CD4-positive, alpha-beta T cell treated with Interleukin-6 at 100 ng/mL for 8 hours (primary cell): Measurements from ENCODE around the gene PXDN.

Experiments
- DNase-seq: peaks from one replicate; pipeline ENCODE4 v3.0.0-alpha.2; 2020; ENCODE audit warnings: mixed read lengths, low spot score

Gene PXDN

GRCh38 chr2:1755436-1756191 lies 11.3 kb upstream of the PXDN start:
- no peak for DNase-seq

- DNase-seq, result no peak
Measured at GRCh38 chr2:1754461-1755170, 10.3 kb upstream of the PXDN start.

GRCh38 chr2:1754046-1754445 lies 9.7 kb upstream of the PXDN start:
- DNase-seq, result no peak

- no peak for DNase-seq
Measured at GRCh38 chr2:1752751-1753150, 8.4 kb upstream of the PXDN start.

- DNase-seq, result no peak
Measured at GRCh38 chr2:1751767-1752725, 7.7 kb upstream of the PXDN start.

- no peak for DNase-seq
Measured at GRCh38 chr2:1750933-1751766, 6.8 kb upstream of the PXDN start.

GRCh38 chr2:1750270-1750932 lies 6.1 kb upstream of the PXDN start:
- no peak for DNase-seq

- DNase-seq, result no peak
Measured at GRCh38 chr2:1749489-1750119, 5.3 kb upstream of the PXDN start.

GRCh38 chr2:1748741-1749488 lies 4.6 kb upstream of the PXDN start:
- DNase-seq, result no peak

- no peak for DNase-seq
Measured at GRCh38 chr2:1748176-1748740, 3.9 kb upstream of the PXDN start.

- DNase-seq, result no peak
Measured at GRCh38 chr2:1747065-1747941, 3.0 kb upstream of the PXDN start.

- DNase-seq, result no peak
Measured at GRCh38 chr2:1746174-1747064, 2.1 kb upstream of the PXDN start.

- DNase-seq, result no peak
Measured at GRCh38 chr2:1745171-1746023, 1.1 kb upstream of the PXDN start.

GRCh38 chr2:1744151-1744445 lies 217 bp downstream of the PXDN start:
- no peak for DNase-seq

GRCh38 chr2:1743396-1744150 lies 742 bp downstream of the PXDN start:
- no peak for DNase-seq
